Dermis blood vessel endothelial cell (primary cell): ENCODE measurements around the gene SAMD5. TPM values are rescaled to one million over a fixed set of nuclear protein-coding genes. Genes with fewer than 3 reads are reported as not detected.
"Not testable (repeated sequence)": the region's sequence is repeated elsewhere in the genome, so short reads cannot be mapped to it uniquely, and the experiment has no call there.

Experiments
- DNase-seq: peaks from one replicate; pipeline ENCODE4 v3.0.0; 2010
- total RNA-seq: library from RNA; depleted of rRNA; stranded (reverse); fragments of >200 nt; gene quantifications from 2 replicates; pipeline ENCODE4 v1.2.3, GENCODE V29; 2014

Gene SAMD5
- total RNA-seq, 1 donor from 2014 or later = 1.0 TPM

DNA sequence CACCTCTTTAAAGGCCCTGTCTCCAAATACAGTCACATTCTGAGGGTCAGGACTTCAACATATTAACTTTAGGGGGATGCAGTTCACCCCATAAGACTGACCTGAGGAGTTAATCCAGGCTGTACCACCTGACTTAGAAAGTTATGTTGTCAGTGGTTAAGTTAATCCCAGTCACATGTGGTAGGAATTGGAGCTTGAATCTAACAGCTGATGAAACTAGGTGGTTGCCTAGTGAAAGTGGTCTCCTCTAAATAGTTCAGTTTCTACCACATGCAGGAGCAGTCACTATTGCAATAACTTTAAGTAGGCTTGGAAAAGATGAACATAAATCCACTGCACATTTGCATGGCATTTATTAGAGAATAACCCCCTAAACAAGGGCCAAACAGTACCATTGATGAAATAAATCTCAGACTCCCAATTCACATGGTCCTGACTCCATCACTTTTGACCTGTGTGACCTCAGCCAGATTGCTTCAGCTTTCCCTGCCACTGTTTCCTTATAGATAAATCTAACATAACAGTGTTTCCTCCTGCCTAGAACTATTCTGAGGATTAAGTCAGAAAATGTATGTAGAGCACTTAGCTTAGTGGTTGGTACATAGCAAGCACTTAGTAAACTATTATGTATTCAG is 20.1 kb downstream of the SAMD5 start:
- DNase-seq = no peak

DNA sequence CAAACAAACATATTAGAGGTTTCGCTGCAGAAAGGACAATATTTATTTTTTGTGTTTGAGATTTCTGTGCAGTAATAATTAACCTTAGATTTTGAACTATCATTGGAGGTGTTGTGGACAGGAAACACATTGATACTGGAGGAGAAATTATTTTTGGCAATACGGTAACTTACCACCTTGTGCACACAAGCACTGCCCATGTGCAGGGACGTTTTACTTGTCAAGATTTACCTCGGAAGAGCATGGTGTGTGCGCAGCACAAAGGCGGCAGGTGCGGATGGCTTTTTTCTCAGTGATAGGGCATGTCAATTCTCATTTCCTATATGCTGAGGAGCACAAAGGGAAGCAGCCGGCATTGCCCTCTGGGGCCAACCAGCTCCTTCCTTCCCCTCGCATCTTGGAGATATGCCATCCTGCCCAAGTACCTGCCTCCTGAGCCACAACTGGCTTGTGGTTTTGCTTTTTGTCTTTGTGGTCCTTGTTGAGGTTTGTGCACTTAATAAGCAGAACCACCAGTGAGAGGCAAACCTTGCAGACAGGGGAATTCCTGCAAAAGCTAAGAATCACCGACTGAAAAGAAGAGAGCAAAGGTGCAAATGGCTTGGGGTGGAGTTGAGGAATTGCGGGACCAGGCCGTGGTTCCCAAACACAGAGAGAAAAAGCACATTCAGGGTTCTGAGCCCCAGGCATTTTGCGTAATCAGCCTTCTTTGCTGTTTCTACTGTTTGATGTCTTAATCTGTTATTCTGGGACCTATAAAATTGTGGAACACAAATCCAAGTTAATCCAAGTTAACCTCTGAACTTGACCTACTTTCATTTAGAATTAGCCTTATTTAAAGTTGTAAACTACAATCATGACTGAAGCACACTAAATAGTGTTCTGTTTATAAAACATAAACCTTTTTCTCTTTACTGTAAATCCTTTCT is 21.9 kb downstream of the SAMD5 start:
- DNase-seq = no peak

GRCh38 chr6:147531321-147531720 is 22.8 kb downstream of the SAMD5 start:
- DNase-seq = no peak

DNA sequence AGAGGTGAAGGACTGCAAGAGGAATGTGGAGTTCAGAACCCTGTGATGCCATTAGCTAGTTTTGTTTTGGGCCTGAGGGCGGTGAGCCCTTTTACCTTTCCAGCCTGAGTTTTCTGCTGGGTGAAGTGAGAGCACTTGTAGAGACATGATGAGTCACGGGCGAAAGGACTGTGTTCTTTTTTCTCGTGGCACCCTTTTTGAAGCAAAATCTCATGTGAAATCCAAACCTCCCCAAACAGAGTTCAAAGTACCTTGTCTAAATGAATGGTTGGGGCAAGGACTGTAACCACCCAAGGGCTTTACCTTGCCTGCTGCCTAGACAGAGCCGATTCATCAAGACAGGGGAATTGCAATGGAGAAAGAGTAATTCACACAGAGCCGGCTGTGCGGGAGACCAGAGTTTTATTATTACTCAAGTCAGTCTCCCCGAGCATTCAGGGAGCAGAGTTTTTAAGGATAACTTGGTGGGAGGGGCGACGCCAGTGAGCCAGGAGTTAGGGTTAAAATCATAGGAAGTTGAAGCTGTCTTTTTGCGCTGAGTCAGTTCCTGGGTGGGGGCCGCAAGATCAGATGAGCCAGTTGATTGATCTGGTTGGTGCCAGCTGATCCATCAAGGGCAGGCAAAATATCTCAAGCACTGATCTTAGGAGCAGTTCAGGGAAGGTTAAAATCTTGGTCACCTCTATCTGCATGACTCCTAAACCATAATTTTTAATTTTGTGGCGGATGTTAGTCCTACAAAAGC is 25.8 kb downstream of the SAMD5 start:
- DNase-seq = no peak

- DNase-seq = no peak
Observed at GRCh38 chr6:147538821-147539220, 30.3 kb downstream of the SAMD5 start.

- no peak for DNase-seq
Observed at GRCh38 chr6:147540075-147540474, 31.6 kb downstream of the SAMD5 start.

GRCh38 chr6:147542436-147542835 is 33.9 kb downstream of the SAMD5 start:
- not testable (repeated sequence) for DNase-seq

DNA sequence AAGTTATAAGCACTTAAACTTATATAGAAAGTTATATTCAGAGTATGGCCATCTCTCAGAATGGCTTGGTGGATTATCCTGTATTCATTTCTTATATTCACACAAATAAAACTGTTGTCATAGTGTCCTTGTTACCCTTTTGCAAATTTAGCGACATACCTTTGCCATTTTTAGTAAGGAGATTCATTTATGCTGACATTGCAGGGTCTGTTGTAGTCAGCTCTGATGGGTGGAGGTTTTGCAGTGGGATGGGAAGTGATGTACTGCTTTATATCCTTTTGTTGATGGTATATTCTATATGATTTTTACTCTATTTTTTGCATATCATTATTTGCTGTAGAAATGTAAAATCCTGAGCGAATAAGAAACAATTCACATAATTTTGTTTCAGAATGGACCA is 35.9 kb downstream of the SAMD5 start:
- no peak for DNase-seq

DNA sequence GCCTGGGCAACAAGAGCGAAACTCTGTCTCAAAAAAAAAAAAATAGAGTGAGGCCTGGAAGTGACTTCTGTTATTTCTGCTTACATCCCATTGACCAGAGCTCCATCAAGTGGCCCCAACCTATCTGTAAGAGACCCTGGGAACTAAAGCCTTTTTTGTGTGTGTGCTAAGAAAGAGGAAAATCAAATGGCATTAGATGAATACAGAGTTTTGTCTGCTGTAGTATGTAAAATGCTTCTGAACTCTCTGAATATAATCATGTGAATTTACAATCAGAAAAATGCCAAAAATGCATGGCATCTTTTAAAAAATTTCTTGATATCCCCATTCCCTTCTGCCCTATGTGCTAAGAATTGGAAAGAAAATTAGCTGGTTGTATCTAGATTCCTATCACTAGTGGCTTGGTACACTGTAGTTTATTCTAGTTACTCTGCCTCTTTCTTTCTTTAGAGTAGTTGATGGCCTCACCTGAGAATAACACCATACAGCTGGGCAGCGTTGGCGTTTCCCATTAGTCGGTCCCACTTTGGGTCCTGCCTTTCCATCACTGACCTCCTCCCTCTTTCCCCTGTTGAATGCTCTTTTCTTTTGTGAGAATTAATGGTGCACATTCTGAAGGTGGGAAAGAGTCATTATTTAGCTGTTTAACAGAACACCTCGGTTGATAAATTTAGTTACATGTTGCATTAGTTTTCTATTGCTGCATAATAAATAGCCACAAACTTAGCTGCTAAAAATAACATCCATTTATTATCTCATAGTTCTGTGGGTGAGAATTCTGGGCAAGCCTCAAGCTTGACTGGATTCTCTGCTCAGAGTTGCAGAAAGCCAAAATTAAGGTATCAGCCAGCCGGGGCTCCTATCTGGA is 38.2 kb downstream of the SAMD5 start:
- no peak for DNase-seq

DNA sequence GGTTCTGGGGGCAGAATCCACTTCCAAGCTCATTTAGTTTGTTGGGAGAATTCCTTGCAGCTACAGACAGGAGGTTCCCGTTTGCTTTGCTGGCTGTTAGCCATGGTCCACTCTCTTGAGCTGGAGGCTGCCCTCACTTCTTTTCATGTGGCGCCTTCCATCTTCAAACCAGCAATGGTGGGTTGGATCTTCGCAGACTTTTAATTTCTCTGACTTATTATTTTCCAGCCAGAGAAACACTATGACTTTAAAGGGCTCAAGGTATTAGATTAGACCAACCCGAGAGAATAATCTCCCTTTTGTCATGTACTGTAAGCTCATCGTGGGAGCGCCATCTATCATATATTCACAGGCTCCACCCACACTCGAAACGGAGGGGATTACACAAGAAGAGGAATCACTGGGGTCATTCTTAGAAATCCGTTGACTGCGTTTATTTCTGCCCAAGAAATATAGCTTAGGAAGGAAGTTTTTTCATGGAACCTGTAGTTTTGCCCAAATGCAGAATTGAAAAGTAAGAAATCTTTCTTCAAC is 38.9 kb downstream of the SAMD5 start:
- no peak for DNase-seq

DNA sequence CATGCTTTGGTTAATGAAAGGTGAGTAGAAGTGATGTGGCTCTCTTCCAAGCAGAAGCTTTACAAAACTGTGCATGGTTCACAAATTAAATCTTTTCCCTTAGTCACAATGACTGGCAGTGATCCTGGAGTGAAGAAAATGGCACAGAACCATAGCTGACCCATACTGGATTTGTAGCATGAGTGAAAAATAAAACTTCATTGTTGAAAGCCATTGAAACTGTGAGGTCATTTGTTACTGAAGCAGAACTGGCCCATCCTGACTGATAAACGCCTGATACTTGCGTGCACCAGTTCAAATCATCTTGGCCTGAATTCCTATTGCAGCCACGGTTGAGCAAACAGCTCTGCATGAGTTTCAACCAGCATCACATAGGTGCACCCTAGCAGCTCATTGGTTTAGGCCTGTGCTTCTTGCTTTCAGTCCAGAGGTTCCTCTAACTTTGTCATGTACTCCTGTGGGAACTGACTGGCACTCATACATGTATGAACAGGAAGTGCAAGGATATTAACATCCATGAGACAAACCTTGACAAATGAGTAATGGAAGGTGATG is 40.5 kb downstream of the SAMD5 start:
- DNase-seq = no peak

DNA sequence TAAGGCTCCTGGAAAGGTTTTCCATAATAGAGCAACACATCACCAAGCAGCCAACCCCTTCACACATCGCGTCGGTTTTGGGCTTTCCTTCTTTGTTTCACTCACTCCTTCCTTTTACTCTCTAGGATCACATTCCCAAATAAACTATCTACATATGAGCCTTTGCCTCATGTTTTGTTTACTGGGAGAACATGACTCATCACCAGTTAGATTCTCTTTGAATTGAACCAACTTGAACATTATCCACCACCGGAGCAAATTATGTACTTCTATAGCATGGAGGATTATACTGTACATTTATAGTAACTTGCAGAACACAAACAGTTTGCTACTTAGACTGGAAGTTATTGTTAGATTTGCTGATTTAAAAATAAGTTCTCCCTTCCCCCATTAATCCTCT is 41.0 kb downstream of the SAMD5 start:
- no peak for DNase-seq

GRCh38 chr6:147551976-147552375 is 43.5 kb downstream of the SAMD5 start:
- DNase-seq = no peak

- DNase-seq = no peak
Observed at GRCh38 chr6:147553099-147553498, 44.6 kb downstream of the SAMD5 start.

GRCh38 chr6:147554281-147554680 is 45.8 kb downstream of the SAMD5 start:
- no peak for DNase-seq

GRCh38 chr6:147559006-147559405 is 50.5 kb downstream of the SAMD5 start:
- no peak for DNase-seq

GRCh38 chr6:147560670-147561069 is 52.2 kb downstream of the SAMD5 start:
- DNase-seq = no peak

DNA sequence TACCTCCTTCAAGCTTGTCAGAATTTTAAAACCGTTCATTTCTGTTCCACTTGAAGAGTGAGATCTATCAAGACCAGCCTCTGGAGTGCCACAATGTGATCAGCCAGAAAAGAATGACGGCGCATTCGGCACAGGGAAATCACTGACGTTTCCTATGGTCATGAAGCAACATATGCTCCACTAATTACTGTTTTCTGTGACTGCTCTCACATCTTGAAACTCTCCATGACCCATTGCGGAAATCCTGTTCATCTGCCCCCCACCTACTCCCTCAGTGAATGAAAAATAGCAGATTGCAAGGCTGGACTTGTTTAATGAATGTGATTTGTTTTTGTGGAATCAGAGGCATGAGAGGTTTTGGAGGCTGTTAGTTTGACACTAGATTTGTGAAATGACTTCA is 53.2 kb downstream of the SAMD5 start:
- DNase-seq = peak; percentile 26

DNA sequence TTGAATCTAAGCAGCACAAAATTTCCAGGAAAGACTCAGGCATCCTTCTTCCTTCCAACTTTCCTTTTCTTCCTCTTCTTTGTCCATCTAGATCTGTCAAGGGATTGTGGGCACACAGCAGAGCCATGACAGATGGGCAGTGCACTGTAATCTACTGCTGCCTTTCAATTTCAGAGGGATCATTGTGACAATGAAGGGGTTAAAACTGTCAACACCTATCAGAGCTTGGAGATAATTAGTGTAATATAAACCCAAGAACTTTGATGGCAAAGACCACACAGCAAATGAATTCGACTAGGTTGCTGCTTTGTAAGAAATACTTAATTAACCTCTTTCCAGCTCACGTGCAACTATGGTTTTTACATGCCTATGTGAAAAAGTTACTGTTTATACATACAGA is 55.0 kb downstream of the SAMD5 start:
- no peak for DNase-seq

DNA sequence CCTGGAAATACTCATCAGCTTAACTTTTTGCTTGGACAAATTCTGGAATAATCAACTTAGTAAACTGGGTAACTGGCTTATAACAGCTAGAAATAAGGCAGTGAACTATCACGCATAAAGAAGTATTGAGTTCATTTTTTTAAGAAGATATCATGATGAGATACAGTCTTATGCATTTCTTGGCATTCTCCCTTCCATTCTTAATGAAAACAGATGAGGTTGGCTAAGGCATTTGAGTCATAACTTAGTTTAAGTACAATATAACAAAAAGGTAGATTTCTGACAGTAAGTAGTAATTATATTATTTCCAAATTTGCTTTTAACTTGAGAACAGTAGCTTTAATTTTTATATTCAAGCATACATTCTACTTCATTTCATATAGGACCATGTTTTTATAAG is 56.1 kb downstream of the SAMD5 start:
- no peak for DNase-seq

DNA sequence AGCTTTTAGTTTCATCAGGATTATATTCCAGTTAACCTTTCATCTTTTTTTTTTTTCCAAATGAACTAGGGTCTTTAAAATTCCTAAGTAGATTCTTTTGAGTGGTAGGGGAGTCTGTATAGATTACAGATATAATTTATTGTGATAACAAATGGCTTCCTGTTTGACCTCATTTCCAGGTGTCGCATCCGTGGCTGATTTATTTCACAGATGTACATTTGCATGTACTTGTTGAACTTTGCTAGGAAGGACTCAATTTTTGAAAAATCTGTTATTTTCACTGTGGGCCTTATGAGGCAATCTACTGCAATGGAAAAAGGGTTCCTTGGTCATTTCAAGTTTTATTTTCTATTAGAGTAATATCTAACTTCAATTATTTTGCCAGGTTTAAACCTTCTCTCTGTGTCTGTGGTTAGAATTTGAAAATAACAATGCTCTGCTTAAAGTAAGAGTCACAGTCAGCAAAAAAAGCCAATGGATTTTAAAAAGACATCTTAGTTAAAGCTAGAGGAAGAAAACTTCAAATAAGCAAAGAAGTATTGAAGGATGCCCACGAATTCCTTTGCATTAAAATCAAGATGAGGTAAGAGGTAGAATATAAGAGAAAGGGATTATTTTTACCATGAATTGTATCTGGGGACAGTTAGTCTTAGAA is 57.9 kb downstream of the SAMD5 start:
- no peak for DNase-seq
